Lower lobe of right lung (tissue), 2 donors: ENCODE data around the gene PRODH2. TPM values are rescaled to one million over a fixed set of nuclear protein-coding genes. Genes with fewer than 3 reads are reported as not detected.

ENCODE experiments used
- ATAC-seq, 2 donors: fragments of 200-7000 bp; cut with Tn5 transposase; one replicate each; pipeline ENCODE4 v1.9.1; 2020 to 2022; ENCODE audit warnings: mild to moderate bottlenecking in 2 of 2, moderate library complexity in 2 of 2
- DNase-seq: peaks from one replicate; pipeline ENCODE4 v3.0.0-alpha.2; 2020
- H3K27ac ChIP-seq: fragments of 200-600 bp; one replicate; pipeline ENCODE4 v1.8.0; 2022
- H3K27me3 ChIP-seq: fragments of 200-600 bp; one replicate; pipeline ENCODE4 v1.8.0; 2022; ENCODE audit warnings: low read depth
- H3K36me3 ChIP-seq: fragments of 200-600 bp; one replicate; pipeline ENCODE4 v1.8.0; 2022; ENCODE audit warnings: mild to moderate bottlenecking
- H3K4me1 ChIP-seq: fragments of 200-600 bp; one replicate; pipeline ENCODE4 v1.8.0; 2022
- H3K4me3 ChIP-seq: fragments of 200-600 bp; one replicate; pipeline ENCODE4 v1.8.0; 2022; ENCODE audit warnings: mild to moderate bottlenecking
- H3K9me3 ChIP-seq: fragments of 200-600 bp; one replicate; pipeline ENCODE4 v1.8.0; 2022
- CTCF ChIP-seq: fragments of 200-600 bp; IDR thresholded peaks from one replicate; pipeline ENCODE4 v1.8.0; 2022; ENCODE audit warnings: antibody characterized with exemption, mild to moderate bottlenecking
- intact Hi-C: fragments of 100-400 bp; cut with DNase I; formaldehyde crosslinking; loops from one replicate; pipeline ENCODE4 v1.11.0; 2022
- total RNA-seq: library from RNA; stranded (reverse); fragmentation: NEBNext Ultra II Directional; extraction: Animal tissue kit (Norgen Biotek cat#: 25700); gene quantifications from one replicate; pipeline ENCODE4 v1.2.1, GENCODE V29; 2021
- donor health status: DM: no; HTN: yes; CAD: no; lungs with severe emphysema.

PRODH2 gene
- total RNA-seq, 1 donor from 2014 or later: not detected

- ATAC-seq (no peak), DNase-seq (no peak)
- intact Hi-C loops: no loop called here
- Histone ChIP-seq H3K36me3 (no peaks in the 10 kb centered on the region), H3K4me1 (peaks cover 13% of the 10 kb centered on the region), H3K27ac (no peak overlapping the region), H3K27me3 (peaks cover 93% of the 10 kb centered on the region), H3K4me3 (no peak overlapping the region), H3K9me3 (no peaks in the 10 kb centered on the region)
- no peak for TF ChIP-seq CTCF
These were observed 45.7 kb upstream of the PRODH2 start for GRCh38 chr19:35858311-35858710.

DNA sequence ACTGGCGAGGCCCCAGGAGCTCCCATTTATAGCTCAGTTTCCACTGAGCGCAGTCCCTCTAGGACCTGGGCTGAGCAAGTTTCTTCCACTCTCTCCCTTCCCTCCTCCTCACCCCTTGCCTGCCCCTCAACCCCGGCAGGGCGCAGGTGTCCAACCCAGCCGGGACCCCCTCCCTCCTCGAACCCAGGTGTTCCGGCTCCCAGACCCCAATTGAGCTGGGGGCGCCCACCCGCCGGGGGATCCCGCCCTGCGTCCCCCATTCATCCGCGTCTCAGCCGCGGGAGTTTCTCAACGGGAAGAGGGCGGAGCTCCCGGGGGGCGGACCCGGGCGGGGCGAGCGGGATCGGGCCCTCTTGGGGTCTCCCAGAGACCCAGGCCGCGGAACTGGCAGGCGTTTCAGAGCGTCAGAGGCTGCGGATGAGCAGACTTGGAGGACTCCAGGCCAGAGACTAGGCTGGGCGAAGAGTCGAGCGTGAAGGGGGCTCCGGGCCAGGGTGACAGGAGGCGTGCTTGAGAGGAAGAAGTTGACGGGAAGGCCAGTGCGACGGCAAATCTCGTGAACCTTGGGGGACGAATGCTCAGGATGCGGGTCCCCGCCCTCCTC is 44.0 kb upstream of the PRODH2 start, which contains the start of gene KIRREL2:
TSS of gene KIRREL2 (plus strand) at position 366 of the 604 bp plus-strand sequence. CDS start at position 575, 209 bp downstream.
- no peak for TF ChIP-seq CTCF
- intact Hi-C loops: no loop called here
- H3K4me1 ChIP-seq: peaks cover 13% of the 10 kb centered on the region
- peaks cover 93% of the 10 kb centered on the region for H3K27me3 ChIP-seq
- H3K9me3 ChIP-seq: no peaks in the 10 kb centered on the region
- DNase-seq: no peak
- H3K36me3 ChIP-seq: no peaks in the 10 kb centered on the region
- ATAC-seq: peak; percentile 21 to 34
- H3K27ac ChIP-seq: no peak within 1 kb of the TSS
- peak within 1 kb of the TSS; percentile 56 for H3K4me3 ChIP-seq

- H3K4me1 ChIP-seq: peaks cover 13% of the 10 kb centered on the region
- TF ChIP-seq CTCF: no peak
- H3K27ac ChIP-seq: no peak overlapping the region
- ATAC-seq: no peak
- no peak for DNase-seq
- no peaks in the 10 kb centered on the region for H3K9me3 ChIP-seq
- intact Hi-C loops: no loop called here
- H3K36me3 ChIP-seq: no peaks in the 10 kb centered on the region
- no peak overlapping the region for H3K4me3 ChIP-seq
- peaks cover 90% of the 10 kb centered on the region for H3K27me3 ChIP-seq
These were observed 40.6 kb upstream of the PRODH2 start for GRCh38 chr19:35853038-35853756.

GRCh38 chr19:35852029-35852780 is 39.6 kb upstream of the PRODH2 start, which contains the start of gene NPHS1:
NPHS1 (minus strand) TSS chr19:35852504; CDS start chr19:35851837, 667 bp downstream.
- Histone ChIP-seq H3K9me3 (no peaks in the 10 kb centered on the region), H3K36me3 (no peaks in the 10 kb centered on the region), H3K4me3 (no peak within 1 kb of the TSS), H3K27me3 (peaks cover 88% of the 10 kb centered on the region), H3K27ac (no peak within 1 kb of the TSS), H3K4me1 (peaks cover 13% of the 10 kb centered on the region)
- no peak for ATAC-seq
- no peak for DNase-seq
- TF ChIP-seq CTCF: no peak
- intact Hi-C loops: no loop called here

DNA sequence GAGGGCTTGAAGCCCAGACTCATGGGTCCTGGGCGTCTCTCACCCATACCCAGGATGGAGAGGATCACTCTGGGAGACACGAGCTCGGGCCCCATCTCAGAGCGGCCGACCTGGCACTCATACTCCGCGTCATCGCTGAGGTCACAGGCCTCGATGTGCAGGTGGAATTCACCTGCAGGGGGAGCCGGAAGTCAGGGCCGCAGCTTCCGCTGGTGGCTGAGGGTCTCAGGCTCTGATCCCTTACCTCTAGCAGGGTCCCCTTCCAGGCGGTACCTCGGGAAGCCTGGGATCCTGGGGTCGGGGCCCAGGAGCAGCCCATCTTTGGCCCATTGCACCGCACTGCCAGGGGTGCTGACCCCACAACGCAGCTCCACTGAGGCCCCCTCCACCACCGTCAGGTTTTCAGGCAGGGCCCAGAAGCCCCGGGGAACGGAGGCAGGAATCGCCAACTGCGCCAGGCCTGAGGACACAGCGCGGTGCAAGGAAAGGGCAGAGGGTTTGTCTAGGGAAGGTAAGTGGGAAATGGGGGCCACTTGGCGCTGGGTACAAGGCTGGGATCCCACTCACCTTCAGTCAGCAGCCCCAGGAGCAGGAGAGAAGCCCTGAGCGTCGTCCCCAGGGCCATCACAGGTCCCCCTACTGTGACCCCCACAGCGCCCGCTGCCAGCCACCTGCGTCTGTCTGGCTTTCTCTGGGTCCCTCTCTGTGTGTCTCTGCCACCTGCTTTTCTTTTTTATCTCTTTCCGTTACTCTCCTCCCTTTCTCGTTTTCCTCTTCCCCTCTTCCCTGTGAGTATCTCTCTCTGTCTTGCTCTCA is 38.8 kb upstream of the PRODH2 start:
- H3K36me3 ChIP-seq: no peaks in the 10 kb centered on the region
- H3K4me1 ChIP-seq: peaks cover 5% of the 10 kb centered on the region
- no peak overlapping the region for H3K4me3 ChIP-seq
- ATAC-seq (no peak), DNase-seq (no peak)
- no peak for TF ChIP-seq CTCF
- H3K9me3 ChIP-seq: no peaks in the 10 kb centered on the region
- H3K27ac ChIP-seq: no peak overlapping the region
- intact Hi-C loops: no loop called here
- H3K27me3 ChIP-seq: peaks cover 85% of the 10 kb centered on the region
